GM19351 (cell line): ENCODE measurements around the gene OR2S2.
"Not testable (repeated sequence)": the region's sequence is repeated elsewhere in the genome, so short reads cannot be mapped to it uniquely, and the experiment has no call there.

Experiments
- ATAC-seq: cut with Tn5 transposase; IDR thresholded peaks from one replicate; pipeline ENCODE4 v1.9.1; 2021; ENCODE audit warnings: mild to moderate bottlenecking, moderate library complexity; ENCODE audit not compliant: unreplicated experiment

Gene OR2S2

DNA sequence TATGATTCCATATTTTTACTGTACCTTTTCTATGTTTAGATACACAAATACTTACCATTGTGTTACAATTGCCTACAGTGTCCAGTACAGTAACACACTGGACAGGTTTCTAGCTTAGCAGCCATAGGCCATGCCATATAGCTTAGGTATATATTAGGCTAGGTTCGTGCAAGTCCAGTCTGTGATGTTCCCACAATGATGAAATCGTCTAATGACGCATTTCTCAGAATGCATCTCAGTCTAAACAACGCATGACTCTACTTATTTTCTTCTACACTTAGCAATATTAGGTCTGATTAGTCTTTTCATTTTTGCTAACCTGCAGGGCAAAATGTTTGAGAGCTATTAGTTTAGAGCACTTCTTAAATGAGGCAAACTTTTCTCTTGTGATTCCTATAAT is 22.7 kb downstream of the OR2S2 start:
- ATAC-seq: no peak

DNA sequence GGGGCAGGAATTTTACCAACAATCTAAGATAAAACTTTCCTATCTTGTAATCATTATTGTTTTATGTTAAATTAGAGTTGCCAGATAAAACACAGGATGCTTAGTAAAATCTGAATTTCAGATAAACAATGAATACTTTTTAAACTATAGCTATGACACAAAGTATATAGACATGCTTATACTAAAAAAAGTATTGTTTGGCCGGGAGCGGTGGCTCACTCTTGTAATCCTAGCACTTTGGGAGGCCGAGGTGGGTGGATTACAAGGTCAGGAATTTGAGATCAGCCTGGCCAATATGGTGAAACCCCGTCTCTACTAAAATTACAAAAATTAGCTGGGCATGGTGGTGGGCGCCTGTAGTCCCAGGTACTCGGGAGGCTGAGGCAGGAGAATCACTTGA is 23.9 kb downstream of the OR2S2 start:
- not testable (repeated sequence) for ATAC-seq

DNA sequence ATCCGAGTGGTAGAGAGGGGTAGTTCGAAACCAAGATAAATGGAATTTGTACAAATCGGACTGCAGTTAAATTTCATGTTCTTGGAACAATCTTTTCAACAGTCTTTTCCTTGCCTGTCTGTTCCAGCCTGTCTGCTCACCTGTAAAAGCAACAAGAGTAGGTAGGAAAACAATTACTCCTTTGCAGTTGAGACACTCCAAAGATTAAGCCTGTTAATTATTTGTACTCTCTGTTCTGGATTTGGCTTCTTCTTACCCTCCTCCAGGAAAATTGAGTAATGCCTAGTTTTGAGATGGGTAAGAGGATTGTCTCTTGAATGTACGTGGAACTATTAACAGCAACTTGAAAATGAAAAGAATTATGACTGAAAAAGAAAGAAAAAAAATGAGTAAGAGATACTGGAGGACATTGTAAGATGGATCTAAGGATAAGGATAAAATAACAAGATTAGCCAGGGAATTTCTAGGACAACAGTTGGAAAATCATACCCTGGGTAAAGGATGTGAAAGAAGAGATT is 24.3 kb downstream of the OR2S2 start:
- no peak for ATAC-seq

DNA sequence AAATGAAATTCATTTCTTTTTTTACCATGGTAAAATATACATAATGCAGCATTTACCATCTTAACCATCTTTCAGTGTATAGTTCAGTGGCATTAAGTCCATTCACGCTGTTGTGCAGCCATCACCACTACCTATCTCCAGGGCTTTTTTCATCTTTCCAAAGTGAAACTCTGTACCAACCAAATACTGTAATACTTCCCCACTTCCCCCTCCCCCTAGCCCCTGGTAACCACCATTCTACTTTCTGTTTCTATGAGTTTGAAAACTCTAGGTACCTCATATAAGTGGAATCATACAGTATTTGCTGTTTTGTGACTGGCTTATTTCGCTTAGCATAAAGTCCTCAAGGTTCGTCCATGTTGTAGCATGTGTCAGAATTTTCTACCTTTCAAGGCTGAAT is 25.2 kb downstream of the OR2S2 start:
- no peak for ATAC-seq

DNA sequence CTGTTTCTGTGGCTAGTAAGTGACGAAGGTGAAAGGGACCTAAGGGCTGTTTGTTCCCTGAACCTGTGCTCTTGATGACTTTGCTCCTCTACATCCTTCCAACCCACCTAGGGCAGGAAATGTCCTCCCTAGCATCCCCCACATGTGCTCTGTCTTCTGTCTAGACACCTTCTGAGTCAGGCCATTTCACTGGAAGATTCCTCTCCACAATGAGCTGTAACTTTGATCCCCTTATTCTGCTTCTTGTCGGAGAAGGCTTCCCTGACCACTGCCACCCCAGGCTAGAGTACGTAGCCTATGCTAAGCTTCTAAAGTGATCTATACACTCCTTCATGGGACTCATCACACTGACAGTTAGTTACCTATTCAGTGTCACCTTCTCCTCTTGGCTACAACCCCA is 27.0 kb downstream of the OR2S2 start:
- no peak for ATAC-seq

DNA sequence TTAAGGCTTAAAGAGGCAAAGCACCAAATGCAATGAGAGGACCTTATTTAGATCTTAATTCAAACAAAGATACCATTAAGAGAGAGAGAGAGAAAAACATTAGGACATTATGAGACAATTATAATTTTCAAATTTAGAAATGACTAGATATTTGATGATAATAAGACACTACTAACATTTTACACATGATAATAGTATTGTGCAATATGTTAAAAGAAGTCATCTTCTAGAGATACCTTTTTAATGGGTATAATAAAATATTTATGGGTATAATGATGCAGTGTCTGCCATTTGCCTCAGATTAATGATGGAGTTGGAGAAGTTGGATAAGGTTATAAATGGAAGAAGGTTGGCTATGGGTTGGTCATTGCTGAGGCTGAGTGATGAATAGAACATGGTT is 27.4 kb downstream of the OR2S2 start:
- ATAC-seq: no peak

DNA sequence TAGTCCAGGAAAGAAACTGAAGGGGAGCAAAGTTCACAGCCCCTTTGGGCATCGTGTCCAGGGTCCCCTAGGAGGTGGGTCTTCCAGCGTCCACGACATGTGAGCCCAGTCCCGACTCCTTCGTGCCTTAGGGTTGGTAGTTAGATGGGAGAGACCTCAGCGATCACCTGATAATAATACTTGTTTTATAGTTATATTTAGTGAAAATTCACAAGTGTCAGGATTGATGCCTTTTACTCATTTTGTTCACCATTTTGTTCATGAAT is 28.6 kb downstream of the OR2S2 start:
- no peak for ATAC-seq

DNA sequence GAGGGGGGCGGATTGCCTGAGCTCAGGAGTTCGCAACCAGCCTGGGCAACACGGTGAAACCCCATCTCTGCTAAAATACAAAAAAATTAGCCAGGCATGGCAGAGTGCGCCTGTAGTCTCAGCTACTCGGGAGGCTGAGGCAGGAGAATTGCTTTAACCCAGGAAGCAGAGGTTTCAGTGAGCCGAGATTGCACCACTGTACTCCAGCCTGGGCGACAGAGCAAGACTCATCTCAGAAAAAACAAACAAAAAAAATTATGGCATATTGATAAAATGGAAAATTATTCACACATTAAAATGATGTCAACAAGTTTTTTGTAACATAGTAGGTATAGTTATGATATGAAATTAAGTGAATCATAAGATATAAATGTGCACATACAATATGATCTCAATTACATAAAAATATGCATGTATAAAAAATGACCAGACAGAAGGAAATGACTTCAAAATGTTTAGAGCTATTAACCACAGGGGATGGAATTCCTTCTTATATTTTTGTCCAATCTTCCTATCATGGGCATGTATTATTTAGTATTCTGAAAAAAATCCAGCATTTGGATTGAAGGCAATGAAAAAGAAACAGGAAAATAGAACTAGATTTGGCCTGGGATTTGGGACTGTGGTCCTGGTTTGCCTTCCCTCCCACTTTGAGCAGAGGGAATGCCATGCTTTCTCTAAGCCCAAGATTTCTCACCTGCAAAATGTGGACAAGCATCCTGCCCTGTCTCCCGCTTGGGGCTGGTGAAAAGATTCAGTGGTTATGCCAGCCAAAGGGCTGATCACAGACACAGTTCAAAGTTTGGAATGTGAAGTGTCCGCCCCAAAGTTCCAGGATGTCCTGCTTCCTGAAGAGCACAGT is 29.1 kb downstream of the OR2S2 start:
- ATAC-seq: no peak

DNA sequence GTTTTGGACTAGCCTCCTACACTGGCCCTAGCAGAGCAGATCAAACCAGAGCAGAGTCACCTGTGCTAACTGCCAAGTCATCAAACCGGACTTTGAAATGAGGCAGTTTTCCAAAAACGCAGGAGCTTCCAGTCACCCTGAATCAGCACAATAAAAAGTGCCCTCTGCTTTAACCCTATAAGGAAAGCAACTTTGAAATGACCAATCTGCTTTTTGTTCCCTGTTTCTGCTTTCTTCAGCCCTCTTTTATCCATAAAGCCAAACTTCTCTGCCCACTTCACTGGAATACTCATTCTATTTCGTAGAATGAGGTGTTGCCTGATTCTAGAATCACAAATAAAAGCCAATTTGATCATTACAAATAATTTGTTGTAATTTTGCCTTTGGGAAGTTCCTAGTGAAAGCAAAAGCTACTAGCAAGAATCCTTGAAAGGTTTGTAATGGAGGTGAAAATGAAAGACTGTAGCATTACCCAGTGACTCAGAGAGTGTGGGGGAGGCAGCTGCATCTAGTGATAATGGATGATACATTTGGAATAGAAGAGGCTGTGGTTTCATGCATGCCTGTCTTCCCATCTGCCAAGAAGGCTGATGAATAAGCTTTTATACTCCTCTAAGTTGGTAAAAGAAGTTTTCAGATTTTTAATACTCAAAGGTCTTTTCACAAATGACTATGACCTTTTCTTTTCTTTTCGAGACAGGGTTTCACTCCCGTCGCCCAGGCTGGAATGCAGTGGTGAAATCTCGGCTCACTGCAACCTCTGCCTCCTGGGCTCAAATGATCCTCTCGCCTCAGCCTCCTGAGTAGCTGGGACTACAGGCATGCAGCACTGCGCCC is 33.8 kb downstream of the OR2S2 start:
- ATAC-seq: no peak

DNA sequence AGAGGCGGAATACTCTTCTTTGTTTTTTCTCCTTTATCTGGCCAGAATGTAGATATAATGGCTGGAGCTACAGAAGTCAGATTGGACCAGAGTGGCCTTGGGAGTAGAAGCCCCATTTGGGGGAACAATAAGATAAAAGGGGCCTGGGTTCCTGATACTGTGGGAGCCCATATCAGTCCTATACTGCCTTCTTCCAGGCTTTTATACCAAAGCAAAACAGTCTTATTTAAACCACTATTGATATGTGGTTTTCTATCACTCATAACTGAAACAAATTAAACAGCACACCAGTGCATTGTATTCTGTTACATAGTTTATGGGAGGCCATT is 34.4 kb downstream of the OR2S2 start:
- ATAC-seq: no peak

DNA sequence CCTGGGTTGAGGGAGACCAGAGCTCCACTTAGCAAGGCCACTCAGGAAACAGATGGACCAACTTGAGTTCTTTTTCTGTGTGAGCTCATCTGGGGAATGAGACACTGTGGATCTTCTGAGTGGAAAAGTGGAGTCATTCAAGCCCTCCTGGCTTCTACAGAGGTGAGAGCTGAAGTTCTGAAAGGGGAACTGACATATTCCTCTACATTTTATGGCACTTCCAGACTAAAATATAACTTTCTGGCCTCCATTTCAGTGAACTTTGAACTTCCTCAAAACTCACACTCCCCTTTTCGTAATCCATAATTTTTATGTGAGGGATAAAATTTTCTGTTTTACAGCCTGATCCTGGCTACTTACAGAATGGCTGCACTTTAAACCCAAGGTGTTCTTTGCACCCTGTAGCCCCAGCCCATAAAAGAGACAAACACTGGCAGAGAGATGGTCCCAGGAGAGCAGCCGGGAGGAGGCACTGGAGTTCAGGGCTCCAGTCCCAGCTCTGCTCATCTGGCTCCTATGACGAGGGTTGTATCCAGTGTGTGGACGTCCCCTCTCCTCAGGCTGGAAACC is 37.8 kb downstream of the OR2S2 start:
- ATAC-seq: no peak

DNA sequence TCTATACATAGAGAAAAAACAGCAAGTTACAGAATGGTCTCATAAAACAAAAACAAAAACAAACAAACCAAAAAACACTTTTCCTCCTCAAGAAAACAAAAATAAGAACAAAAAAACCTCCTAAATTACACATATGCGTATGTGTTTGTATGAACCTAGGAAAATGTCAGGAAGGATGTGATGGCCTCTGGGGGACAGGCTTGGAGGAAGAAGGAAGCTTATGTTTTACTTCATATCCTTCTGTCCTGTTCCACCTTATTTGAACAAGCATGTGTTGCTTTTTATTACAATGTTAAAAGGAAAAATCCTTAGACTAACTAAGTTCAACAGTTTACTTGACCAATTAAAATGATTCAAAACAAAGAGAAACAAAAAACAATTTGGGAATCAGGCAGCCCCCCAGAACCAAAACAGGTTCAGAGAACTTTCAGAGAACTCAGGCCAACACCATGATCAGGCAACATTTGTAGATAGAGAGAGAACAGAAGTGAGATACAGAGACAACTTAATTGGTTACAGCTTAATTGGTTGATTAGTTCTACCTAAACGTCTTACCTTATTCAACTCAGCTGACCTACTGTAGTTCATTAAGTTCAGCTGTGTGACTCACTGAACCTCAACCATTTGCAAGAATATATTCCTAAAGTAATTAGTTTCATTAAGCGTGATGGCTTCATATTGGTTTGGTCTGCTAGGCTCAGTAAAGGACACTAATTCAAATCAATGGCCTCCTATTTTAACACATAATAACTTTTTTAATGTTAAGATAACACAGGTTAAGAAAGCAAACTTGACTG is 38.5 kb downstream of the OR2S2 start:
- no peak for ATAC-seq

DNA sequence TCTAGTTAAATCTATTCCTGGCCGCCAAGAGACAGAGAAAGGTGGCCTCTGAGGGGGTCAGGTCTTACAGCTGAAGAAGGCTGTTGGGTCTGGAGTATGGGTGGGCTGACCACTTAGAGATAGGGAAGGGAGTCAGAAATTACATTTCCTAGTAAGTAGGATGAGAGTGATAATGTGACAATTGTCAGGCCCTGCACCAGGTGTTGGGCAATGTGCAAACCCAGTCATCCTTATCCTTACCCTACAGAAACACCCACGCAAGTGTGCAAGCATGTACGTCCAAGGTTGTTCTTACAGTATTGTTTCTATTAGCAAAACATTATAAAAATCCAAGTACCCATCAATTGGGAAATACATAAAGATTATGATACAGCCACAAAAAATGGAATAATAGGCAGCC is 39.2 kb downstream of the OR2S2 start:
- ATAC-seq: no peak

DNA sequence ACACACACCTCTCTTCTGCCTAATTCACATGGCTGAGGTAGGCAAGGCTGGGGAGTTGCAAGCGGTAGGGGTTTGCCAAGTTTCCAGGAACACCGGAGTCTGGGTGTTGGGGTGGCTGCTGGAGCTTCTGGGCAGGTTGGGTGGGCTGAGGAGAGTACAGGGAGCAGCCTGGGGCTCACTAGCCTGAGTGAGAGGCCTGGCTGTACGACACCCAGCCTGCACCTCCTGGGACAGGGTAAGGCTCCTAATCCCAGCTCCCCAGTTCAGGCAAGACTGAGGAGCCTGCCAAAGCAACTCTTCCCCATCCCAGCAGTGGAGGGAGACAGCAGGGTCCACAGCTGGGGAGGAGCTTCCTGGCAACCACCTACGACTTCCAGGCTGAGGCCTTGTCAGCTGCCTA is 40.7 kb downstream of the OR2S2 start:
- ATAC-seq: no peak

DNA sequence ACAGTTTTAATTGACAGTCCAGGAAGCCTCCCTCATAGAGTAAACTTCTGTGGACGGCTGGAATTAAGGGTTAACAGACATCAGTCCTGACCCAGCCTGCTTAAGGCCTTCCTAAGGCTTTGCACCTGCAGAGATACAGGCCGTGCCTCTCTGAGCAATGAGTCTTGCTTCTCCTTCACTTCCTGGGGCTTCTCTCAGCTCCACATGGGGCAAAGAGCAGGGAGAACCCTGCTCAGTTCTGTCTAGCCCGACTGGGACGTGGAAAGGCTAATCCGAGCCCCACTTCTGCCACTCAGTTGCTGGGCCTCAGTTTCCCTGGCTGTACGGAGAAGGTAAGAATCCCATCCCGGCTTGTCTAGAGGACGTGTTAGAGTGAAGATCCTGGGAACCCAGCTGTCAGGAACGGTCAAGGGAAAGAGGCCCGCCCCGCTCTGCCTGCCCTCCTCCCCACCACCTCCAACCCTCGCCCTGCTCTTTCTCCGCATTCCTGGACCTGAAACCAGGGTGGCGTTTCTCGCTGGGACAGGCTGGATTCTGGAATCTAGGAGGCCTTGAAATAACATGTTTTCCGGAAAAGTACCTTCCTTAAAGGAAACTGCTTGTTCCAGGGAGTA is 42.2 kb downstream of the OR2S2 start:
- ATAC-seq: no peak

DNA sequence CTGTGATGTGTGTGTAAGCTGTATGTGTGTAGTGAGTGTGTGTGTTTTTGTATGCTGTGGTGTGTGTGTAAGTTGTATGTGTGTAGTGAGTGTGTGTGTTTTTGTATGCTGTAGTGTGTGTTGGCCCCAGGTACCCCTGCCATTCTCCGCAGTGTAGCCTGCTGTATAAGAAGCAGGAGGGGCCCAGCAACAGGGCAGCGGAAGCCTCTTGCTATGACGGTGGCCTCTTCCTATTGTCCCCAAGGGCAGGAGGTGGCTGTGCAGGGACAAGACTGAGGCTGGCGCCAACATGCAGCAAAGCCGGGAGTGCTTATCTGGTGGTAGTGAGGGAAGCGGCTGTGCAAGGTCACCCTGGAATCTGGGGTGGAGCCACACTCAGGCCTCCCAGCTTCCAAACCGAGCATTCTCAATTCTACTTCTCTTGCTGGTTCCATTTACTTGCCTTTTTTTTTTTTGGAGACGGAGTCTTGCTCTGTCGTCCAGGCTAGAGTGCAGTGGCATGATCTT is 43.6 kb downstream of the OR2S2 start:
- no peak for ATAC-seq

DNA sequence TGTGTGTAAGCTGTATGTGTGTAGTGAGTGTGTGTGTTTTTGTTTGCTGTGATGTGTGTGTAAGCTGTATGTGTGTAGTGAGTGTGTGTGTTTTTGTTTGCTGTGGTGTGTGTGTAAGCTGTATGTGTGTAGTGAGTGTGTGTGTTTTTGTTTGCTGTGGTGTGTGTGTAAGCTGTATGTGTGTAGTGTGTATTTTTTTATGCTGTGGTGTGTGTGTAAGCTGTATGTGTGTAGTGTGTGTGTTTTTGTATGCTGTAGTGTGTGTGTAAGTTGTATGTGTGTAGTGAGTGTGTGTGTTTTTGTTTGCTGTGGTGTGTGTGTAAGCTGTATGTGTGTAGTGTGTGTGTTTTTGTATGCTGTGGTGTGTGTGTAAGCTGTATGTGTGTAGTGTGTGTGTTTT is 44.5 kb downstream of the OR2S2 start:
- not testable (repeated sequence) for ATAC-seq

DNA sequence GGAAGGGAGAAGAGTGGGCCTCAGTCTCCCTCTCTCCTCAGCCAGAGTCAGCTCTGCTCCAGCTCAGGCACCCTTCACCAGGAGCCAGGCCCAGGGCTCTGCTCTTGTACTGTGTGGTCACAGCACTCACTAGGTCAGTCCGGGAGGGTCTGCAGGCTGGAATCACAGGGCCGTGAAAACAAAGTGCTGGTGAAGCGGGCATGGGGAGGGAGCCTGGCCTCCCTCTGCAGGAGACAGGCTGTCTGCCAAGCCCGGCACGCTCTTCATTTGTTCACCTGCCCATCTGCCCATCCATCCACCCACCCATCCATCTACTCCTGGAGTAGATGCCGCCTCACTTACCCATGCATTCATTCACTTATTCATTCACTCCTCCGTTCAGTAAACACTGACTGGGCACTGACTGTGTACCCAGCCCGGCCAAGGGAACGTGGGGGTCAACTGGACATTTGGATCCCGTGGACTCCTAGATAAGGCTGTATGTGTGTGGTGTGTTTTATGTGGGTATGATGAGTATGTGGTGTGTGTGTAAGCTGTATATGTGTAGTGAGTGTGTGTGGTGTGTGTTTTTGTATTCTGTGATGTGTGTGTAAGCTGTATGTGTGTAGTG is 45.1 kb downstream of the OR2S2 start:
- no peak for ATAC-seq

DNA sequence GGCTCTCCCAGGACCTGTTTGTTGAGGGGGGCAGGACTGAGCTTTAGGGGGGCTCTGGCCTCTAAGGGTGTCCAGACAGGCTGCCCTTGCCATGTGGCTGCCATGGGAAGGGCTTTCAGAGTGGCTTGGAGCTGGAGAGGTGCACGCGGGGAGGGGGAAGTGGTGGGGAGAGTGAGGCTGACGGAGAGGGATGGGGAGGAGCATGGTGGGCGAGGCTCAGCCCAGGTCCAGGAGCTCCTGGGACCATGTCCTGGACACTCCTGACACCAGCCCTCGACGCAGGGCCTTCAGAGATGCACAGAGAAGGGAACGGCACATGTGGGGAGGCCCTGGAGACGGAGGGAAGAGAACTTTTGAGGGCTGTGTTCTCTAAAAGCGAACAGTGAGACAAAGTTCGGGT is 46.3 kb downstream of the OR2S2 start:
- ATAC-seq: no peak
